Breast epithelium (tissue), 3 donors: Measurements from ENCODE around the gene NOBOX.
"Not testable (repeated sequence)": the region's sequence is repeated elsewhere in the genome, so short reads cannot be mapped to it uniquely, and the experiment has no call there.

Experiments used
- CTCF ChIP-seq, 3 donors: fragments of 450-650 bp; IDR thresholded peaks; one replicate each; pipeline ENCODE4 v1.5.1; 2016 to 2017; ENCODE audit warnings: antibody characterized with exemption in 3 of 3, mild to moderate bottlenecking in 3 of 3, moderate library complexity in 3 of 3
- POLR2A ChIP-seq: fragments of 450-650 bp; IDR thresholded peaks from one replicate; pipeline ENCODE4 v1.6.1; 2016; ENCODE audit warnings: antibody characterized with exemption, mild to moderate bottlenecking, moderate library complexity
- POLR2AphosphoS5 ChIP-seq, 3 donors: sonication (generic); formaldehyde crosslinking; IDR thresholded peaks; one replicate each; pipeline ENCODE4 v1.6.1; 2017; ENCODE audit warnings: antibody characterized with exemption in 3 of 3

- TF ChIP-seq CTCF (IDR thresholded peaks at IDR 0.05); POLR2A: not testable (repeated sequence)
- TF ChIP-seq POLR2AphosphoS5 (IDR thresholded peaks at IDR 0.05), result peak in 1 of 3 donors; percentile 63
Observed at GRCh38 chr7:144351667-144352066, 51.8 kb downstream of the NOBOX start.
